Subcutaneous abdominal adipose tissue (tissue), 5 donors: Measurements from ENCODE around the gene CSF2.

Source experiments
- H3K27ac ChIP-seq: one replicate; pipeline ENCODE4 v1.7.0; 2013; ENCODE audit warnings: low read depth, mild to moderate bottlenecking, inconsistent platforms, low read length, moderate library complexity
- H3K27me3 ChIP-seq, 5 donors: one replicate each; pipeline ENCODE4 v1.7.0; 2013; ENCODE audit warnings: low read length in 5 of 5, inconsistent platforms in 1 of 5; ENCODE audit not compliant: control insufficient read depth in 5 of 5, insufficient read depth in 4 of 5
- H3K36me3 ChIP-seq, 5 donors: one replicate each; pipeline ENCODE4 v1.7.0; 2013; ENCODE audit warnings: low read length in 5 of 5; ENCODE audit not compliant: control insufficient read depth in 5 of 5, insufficient read depth in 5 of 5
- H3K4me1 ChIP-seq, 5 donors: one replicate each; pipeline ENCODE4 v1.7.0; 2013; ENCODE audit warnings: low read length in 5 of 5, mild to moderate bottlenecking in 3 of 5, moderate library complexity in 1 of 5; ENCODE audit not compliant: control insufficient read depth in 5 of 5, insufficient read depth in 5 of 5
- H3K4me3 ChIP-seq, 5 donors: one replicate each; pipeline ENCODE4 v1.7.0; 2013; ENCODE audit warnings: low read length in 5 of 5, low read depth in 1 of 5
- H3K9ac ChIP-seq, 5 donors: one replicate each; pipeline ENCODE4 v1.7.0; 2013; ENCODE audit warnings: low read length in 5 of 5, mild to moderate bottlenecking in 4 of 5, moderate library complexity in 3 of 5
- H3K9me3 ChIP-seq, 5 donors: one replicate each; pipeline ENCODE4 v1.7.0; 2013; ENCODE audit warnings: low read length in 5 of 5; ENCODE audit not compliant: control insufficient read depth in 5 of 5
- donor health status: healthy.
- donor health status: healthy.
- donor health status: healthy.
- donor health status: healthy.
- donor health status: healthy.

The CSF2 gene

DNA sequence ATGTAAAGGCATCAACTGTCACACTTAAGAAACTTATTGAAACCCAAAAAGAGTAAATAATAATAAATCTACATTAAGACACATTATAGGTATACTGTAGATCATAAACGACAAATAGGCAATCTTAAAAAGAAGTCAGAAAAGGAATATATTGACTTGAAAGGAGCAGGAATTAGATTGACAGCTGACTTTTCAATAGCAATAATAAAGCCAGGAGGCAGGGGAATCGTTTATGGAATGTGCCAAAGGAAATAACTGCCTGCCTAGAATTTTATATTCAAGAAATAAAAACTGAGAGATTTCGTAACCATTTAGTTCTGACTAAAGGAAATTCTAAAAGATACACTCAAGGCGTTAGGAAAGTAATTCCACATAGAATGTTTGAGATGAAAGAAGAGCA is 40.5 kb upstream of the CSF2 start:
- Histone ChIP-seq H3K36me3 (no peaks in the 10 kb centered on the region), H3K4me3 (no peak overlapping the region), H3K27me3 (peaks cover 0 to 5% (median 0%) of the 10 kb centered on the region in 5 donors), H3K4me1 (no peaks in the 10 kb centered on the region), H3K9ac (no peak overlapping the region), H3K9me3 (peaks cover 0 to 10% (median 0%) of the 10 kb centered on the region in 5 donors), H3K27ac (no peak overlapping the region)

DNA sequence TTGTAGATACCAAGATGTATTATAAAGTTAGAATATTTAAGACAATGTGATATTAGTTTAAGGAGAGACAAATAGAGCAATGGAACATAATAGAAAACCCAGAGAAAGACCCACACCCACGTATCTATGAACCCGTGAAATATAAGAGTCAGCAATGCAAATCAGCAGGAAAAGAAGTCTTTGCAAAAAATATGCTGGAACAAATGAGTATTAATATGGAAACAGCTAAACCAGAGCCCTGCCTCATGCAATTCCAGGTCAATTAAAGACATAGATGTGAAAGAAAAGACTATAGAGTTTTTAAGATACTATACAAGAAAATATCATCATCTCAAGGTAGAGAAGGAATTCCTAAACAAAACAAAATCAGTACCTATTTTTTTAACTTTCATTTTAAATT is 36.2 kb upstream of the CSF2 start:
- H3K27me3 ChIP-seq = no peaks in the 10 kb centered on the region
- H3K9me3 ChIP-seq = peaks cover 0 to 10% (median 0%) of the 10 kb centered on the region in 5 donors
- H3K36me3 ChIP-seq = no peaks in the 10 kb centered on the region
- no peaks in the 10 kb centered on the region for H3K4me1 ChIP-seq
- H3K9ac ChIP-seq = no peak overlapping the region
- no peak overlapping the region for H3K27ac ChIP-seq
- no peak overlapping the region for H3K4me3 ChIP-seq

DNA sequence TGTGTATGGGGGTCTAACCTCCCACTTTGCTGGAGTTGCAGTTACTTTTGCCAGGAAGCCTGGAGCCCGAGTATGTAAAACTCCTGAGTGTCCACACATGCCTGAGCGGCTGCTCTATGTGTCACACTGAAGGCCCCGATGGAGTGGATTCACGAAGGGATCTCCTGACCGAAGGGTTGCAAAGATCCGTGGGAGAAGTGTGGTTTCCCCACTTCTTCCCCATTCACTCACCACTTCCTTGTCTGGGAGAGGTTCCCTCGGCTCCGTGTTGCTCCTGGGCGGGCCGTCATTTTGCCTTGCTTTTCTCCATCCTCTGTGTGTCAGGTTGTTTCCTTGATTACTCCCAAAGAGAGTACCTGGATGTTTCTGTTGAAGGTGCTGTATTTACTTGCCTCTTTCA is 29.4 kb upstream of the CSF2 start:
- H3K9ac ChIP-seq = no peak overlapping the region
- H3K9me3 ChIP-seq = no peaks in the 10 kb centered on the region
- H3K4me1 ChIP-seq = no peaks in the 10 kb centered on the region
- H3K27ac ChIP-seq = no peak overlapping the region
- peaks cover 0 to 6% (median 2%) of the 10 kb centered on the region in 5 donors for H3K27me3 ChIP-seq
- no peaks in the 10 kb centered on the region for H3K36me3 ChIP-seq
- H3K4me3 ChIP-seq = no peak overlapping the region

DNA sequence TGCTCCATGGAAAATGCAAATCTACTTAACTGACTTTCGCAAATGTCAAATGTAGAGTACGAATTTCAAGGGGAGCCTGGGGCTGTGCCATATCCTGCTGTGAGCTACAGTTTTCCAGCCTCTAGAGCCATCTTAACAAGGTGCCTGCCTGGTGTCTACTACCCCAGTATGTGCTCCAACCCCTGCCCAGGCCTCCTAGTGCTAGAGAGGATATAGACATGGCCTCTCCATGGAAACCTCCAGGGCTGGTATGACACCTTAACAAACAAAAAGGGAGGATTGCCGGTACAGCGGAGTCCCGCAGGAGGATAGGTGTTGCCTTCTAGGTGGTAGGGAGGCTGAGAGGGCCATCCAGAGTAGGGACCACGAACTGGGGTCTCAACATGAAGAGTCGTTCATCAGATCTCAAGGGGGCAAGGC is 26.7 kb upstream of the CSF2 start:
- Histone ChIP-seq H3K4me1 (no peaks in the 10 kb centered on the region), H3K4me3 (no peak overlapping the region), H3K9ac (no peak overlapping the region), H3K9me3 (no peaks in the 10 kb centered on the region), H3K27me3 (peaks cover 0 to 6% (median 2%) of the 10 kb centered on the region in 5 donors), H3K36me3 (no peaks in the 10 kb centered on the region), H3K27ac (no peak overlapping the region)

DNA sequence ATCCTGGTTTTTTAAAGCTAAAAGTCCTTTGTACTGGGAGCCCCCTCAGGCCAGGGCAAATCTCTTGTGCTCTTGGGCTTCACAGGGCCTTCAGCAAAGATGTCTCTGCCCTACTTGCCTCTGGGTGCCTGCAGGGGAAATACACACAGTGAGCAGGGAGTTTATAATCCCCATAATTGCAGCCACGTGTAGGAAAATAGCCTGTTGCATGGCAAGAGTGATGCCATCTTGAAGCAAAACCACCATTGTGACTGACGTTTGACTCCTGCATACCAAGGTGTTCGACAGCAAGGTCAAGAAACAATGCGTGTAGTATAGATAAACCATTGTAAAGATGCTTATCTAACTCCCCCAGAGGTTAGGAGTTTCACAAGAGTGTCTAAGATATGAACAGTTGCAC is 24.5 kb upstream of the CSF2 start:
- H3K27me3 ChIP-seq = no peaks in the 10 kb centered on the region
- H3K36me3 ChIP-seq = no peaks in the 10 kb centered on the region
- no peak overlapping the region for H3K27ac ChIP-seq
- H3K9ac ChIP-seq = no peak overlapping the region
- no peak overlapping the region for H3K4me3 ChIP-seq
- H3K4me1 ChIP-seq = no peaks in the 10 kb centered on the region
- no peaks in the 10 kb centered on the region for H3K9me3 ChIP-seq

DNA sequence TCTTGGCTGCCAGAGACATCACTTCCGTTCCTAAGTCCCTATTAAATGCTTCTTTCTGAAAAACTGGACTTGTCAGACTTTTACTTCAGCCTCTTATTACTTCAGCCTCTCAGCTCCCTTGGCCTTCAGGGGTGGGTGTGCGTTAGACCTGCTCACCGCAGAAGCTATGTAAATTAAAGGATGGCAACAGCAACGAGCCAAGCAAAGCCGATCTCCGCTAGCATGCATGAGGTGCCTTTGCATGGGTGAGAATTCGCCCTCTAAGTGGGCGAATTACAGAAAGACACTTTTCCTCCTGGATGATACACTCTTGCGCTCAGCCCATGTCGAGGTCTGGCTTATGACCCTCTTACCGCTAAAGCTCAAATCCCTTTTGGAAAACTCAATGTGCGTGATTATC is 24.0 kb upstream of the CSF2 start:
- H3K4me3 ChIP-seq = no peak overlapping the region
- H3K36me3 ChIP-seq = no peaks in the 10 kb centered on the region
- no peaks in the 10 kb centered on the region for H3K27me3 ChIP-seq

GRCh38 chr5:132050136-132050535 is 23.5 kb upstream of the CSF2 start:
- H3K9me3 ChIP-seq = no peaks in the 10 kb centered on the region
- H3K4me3 ChIP-seq = no peak overlapping the region
- H3K4me1 ChIP-seq = no peaks in the 10 kb centered on the region
- H3K36me3 ChIP-seq = no peaks in the 10 kb centered on the region
- no peaks in the 10 kb centered on the region for H3K27me3 ChIP-seq
- no peak overlapping the region for H3K27ac ChIP-seq
- H3K9ac ChIP-seq = no peak overlapping the region

More for the DNA sequence above, 24.0 kb upstream of the CSF2 start:
- H3K9ac ChIP-seq = no peak overlapping the region
- H3K4me1 ChIP-seq = no peaks in the 10 kb centered on the region
- no peak overlapping the region for H3K27ac ChIP-seq
- H3K9me3 ChIP-seq = no peaks in the 10 kb centered on the region

GRCh38 chr5:132050661-132051552 is 22.7 kb upstream of the CSF2 start:
- no peak overlapping the region for H3K27ac ChIP-seq
- H3K9me3 ChIP-seq = no peaks in the 10 kb centered on the region
- H3K4me1 ChIP-seq = no peaks in the 10 kb centered on the region
- no peak overlapping the region for H3K4me3 ChIP-seq
- H3K9ac ChIP-seq = no peak overlapping the region
- no peaks in the 10 kb centered on the region for H3K36me3 ChIP-seq
- H3K27me3 ChIP-seq = no peaks in the 10 kb centered on the region

GRCh38 chr5:132052520-132052919 is 21.1 kb upstream of the CSF2 start:
- Histone ChIP-seq H3K9me3 (no peaks in the 10 kb centered on the region), H3K27me3 (no peaks in the 10 kb centered on the region), H3K27ac (no peak overlapping the region), H3K4me3 (no peak overlapping the region), H3K36me3 (no peaks in the 10 kb centered on the region), H3K9ac (no peak overlapping the region), H3K4me1 (no peaks in the 10 kb centered on the region)

DNA sequence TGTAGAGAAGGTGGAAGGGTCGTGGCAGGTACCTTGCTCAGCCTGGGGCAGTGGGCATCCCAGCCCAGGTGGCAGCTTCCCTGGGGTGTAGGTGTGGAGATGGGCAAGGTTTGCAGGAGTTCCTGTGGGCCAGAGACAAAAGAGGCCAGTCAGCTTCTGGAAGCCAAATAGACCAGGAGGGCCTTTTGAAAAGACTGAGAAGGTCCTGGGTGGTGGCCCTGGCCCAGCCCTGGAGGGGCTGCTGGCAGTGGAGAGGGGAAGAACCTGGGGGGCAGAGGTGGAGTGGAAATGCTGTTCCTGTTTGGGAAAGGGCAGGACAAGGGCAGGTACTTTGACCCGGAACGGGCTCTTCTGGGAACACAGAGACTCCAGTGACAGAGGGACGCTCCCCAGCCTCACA is 20.1 kb upstream of the CSF2 start:
- H3K27ac ChIP-seq = no peak overlapping the region

More for the DNA sequence above, 20.1 kb upstream of the CSF2 start:
- no peaks in the 10 kb centered on the region for H3K36me3 ChIP-seq
- H3K9ac ChIP-seq = no peak overlapping the region
- H3K9me3 ChIP-seq = no peaks in the 10 kb centered on the region
- no peaks in the 10 kb centered on the region for H3K4me1 ChIP-seq
- H3K4me3 ChIP-seq = no peak overlapping the region
- H3K27me3 ChIP-seq = no peaks in the 10 kb centered on the region
